ENCODE data around the gene TXNL4A. TPM values are rescaled to one million over a fixed set of nuclear protein-coding genes. Genes with fewer than 3 reads are reported as not detected.

TXNL4A gene
- total RNA-seq, 1 donor from 2014 or later: 84.7 TPM

GRCh38 chr18:79952456-79952995 lies 35.8 kb downstream of the TXNL4A start:
- DNase-seq (ENCODE audit: low read depth): no peak
- TF ChIP-seq, protein P1, sequence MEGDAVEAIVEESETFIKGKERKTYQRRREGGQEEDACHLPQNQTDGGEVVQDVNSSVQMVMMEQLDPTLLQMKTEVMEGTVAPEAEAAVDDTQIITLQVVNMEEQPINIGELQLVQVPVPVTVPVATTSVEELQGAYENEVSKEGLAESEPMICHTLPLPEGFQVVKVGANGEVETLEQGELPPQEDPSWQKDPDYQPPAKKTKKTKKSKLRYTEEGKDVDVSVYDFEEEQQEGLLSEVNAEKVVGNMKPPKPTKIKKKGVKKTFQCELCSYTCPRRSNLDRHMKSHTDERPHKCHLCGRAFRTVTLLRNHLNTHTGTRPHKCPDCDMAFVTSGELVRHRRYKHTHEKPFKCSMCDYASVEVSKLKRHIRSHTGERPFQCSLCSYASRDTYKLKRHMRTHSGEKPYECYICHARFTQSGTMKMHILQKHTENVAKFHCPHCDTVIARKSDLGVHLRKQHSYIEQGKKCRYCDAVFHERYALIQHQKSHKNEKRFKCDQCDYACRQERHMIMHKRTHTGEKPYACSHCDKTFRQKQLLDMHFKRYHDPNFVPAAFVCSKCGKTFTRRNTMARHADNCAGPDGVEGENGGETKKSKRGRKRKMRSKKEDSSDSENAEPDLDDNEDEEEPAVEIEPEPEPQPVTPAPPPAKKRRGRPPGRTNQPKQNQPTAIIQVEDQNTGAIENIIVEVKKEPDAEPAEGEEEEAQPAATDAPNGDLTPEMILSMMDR (conservative IDR thresholded peaks at IDR 0.05; ENCODE audit: low read depth, low read length): no peak
- H3K4me3 ChIP-seq (ENCODE audit: low read depth, low read length): peak overlapping the region; percentile 78

DNA sequence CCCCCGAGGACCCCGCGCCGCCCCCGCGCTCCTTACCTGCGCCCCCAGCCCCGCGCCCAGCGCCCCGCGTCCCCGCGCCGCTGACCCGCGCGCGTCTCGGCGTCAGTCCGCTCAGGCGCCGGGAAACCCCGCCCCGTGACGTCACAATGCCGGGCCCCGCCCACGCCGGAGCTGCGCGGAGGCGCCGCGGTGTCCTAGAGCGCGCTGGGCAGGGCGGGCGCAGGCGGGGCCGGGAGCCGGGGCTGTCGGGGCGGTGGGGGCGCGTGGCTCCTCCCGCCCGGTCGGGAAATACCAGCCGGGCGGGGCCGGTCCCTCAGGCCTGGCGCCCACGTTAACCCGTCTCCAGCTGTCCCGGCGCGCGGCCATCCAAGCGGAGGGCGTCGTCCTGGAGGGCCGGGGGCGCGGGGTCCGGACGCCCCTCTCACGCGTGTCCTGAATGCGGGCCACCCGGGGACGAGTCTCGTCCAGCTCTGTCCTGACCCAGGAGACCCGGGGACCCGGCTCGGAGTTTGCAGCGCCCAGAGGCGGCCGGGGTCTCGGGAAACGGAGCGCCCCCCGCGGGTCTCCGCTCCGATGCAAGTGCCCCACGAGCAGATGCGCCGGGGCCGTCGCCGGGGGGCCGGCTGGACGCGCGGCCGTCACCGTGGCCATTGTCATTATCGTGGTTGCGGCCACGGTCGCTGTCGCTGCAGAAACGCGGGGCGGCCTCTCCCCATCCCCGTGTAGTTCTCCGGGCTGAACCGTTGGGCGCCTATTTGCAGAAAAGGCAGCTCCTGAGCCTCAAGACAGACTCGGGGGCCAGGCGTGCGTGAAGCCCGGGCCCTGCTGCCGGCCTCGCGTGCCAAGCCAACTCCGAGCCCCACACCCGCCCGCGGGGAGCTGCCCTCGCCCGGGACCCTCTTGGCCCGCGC lies 36.6 kb downstream of the TXNL4A start, which contains the start of gene SLC66A2:
TSS of gene SLC66A2 (minus strand) at position 109 of the 911 bp plus-strand sequence. CDS start 727 bp downstream, outside the sequence.
- peak within 1 kb of the TSS; percentile 78 for H3K4me3 ChIP-seq (ENCODE audit: low read depth, low read length)
- DNase-seq (ENCODE audit: low read depth): no peak
- TF ChIP-seq, protein P1 (conservative IDR thresholded peaks at IDR 0.05; ENCODE audit: low read depth, low read length): no peak

DNA sequence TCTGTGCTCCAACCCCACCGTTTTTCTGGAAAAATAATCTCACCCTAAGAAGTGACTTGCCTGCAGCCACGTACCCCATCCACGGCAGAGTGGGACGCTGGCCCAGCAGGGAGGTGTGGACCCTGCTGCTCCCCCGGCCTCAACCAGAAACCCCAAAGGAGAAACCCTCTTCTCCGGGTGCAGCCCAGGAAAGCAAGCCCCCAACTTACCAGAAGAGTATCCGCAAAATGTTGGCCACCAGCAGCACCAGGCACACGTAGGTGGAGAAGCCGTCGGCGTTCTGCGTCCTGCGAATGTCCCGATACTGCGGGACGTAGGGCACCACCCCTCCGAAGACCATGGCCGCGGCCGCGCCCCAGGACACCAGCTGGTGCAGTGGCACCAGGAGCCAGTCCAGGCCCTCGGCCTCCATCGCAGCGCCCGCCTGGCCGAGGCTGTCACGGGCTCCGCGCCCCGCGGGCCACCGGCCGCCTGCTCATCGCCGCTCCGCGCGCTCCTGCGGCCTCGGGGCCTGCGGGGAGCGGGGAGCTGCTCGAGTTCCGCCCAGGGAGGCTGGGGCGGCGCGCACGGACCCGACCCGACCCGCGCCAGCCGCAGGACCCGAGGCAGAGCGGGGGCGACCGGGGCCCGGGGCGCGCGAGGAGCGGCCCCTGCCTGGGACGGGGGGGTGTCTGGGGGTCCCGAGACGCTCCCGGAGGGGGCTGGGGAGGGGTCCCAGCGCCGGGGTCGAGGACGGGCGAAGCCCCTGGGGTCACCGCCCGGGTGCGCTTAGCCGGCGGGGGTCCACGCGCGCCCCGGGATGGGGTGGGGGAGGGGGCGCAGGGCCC lies 37.6 kb downstream of the TXNL4A start:
- TF ChIP-seq, protein P1 (conservative IDR thresholded peaks at IDR 0.05; ENCODE audit: low read depth, low read length): no peak
- DNase-seq (ENCODE audit: low read depth): no peak
- peak overlapping the region; percentile 78 for H3K4me3 ChIP-seq (ENCODE audit: low read depth, low read length)

- no peak for DNase-seq (ENCODE audit: low read depth)
- TF ChIP-seq, protein P1 (conservative IDR thresholded peaks at IDR 0.05; ENCODE audit: low read depth, low read length): no peak
- H3K4me3 ChIP-seq (ENCODE audit: low read depth, low read length): peak overlapping the region; percentile 78
These were observed 38.5 kb downstream of the TXNL4A start for GRCh38 chr18:79949697-79950487.

DNA sequence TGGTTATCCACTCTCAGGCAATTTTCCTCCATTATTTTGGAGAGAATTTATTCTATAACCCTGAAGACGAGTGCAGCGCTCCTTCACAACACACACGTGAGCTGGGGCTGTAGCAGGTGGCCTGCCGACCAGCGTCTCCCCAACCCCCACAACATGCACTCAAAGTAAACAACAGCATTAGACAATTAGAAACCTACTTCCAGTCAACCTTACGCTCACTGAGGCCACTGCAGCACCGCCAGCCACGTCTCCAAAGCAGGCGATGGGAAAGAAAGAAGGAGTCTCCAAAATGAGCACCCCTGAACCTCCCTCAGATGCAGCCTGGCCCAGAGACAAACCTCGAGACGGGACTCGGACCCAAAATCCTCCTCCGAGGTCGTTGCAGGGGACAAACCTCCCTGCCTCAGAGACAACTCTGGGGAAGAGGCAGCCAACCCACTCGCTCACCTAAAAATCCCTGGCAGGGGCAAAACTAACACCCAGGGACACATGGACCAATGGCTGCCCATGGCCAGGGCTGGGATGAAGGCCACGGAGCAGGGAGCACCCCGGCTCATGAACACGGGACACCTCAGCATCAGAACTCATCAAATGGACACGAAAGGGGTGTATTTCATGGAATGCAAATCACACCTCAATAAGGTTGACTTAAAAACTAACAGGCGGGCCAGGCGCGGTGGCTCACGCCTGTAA lies 39.5 kb downstream of the TXNL4A start:
- TF ChIP-seq, protein P1 (conservative IDR thresholded peaks at IDR 0.05; ENCODE audit: low read depth, low read length): no peak
- no peak overlapping the region for H3K4me3 ChIP-seq (ENCODE audit: low read depth, low read length)
- no peak for DNase-seq (ENCODE audit: low read depth)
